GM19025 (cell line): ENCODE results near the gene NTRK2.

Experiments used
- ATAC-seq: cut with Tn5 transposase; IDR thresholded peaks from one replicate; pipeline ENCODE4 v1.9.1; 2021; ENCODE audit warnings: mild to moderate bottlenecking, low read depth, moderate library complexity; ENCODE audit not compliant: unreplicated experiment

NTRK2 gene

GRCh38 chr9:84955971-84956370 lies 286.4 kb downstream of the NTRK2 start:
- no peak for ATAC-seq

DNA sequence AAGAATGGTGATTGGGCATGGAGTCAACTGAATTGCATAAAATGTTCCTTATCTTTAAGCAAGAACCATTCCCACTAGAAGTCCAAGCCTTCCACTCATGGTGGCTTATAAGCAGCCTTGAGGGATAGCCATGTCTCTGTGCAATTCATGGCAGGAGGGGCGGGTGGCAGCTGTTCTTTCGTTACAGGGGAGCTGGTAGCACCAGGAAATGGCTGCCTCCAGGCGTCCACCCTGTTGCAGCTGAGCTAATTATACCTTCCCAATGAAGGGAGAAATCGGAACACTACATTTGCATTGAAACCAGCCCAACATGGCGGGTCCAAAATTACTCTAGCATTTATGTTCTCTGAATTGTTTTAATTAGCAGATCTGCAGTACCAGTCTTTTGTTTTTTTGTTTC lies 289.8 kb downstream of the NTRK2 start:
- ATAC-seq: no peak

DNA sequence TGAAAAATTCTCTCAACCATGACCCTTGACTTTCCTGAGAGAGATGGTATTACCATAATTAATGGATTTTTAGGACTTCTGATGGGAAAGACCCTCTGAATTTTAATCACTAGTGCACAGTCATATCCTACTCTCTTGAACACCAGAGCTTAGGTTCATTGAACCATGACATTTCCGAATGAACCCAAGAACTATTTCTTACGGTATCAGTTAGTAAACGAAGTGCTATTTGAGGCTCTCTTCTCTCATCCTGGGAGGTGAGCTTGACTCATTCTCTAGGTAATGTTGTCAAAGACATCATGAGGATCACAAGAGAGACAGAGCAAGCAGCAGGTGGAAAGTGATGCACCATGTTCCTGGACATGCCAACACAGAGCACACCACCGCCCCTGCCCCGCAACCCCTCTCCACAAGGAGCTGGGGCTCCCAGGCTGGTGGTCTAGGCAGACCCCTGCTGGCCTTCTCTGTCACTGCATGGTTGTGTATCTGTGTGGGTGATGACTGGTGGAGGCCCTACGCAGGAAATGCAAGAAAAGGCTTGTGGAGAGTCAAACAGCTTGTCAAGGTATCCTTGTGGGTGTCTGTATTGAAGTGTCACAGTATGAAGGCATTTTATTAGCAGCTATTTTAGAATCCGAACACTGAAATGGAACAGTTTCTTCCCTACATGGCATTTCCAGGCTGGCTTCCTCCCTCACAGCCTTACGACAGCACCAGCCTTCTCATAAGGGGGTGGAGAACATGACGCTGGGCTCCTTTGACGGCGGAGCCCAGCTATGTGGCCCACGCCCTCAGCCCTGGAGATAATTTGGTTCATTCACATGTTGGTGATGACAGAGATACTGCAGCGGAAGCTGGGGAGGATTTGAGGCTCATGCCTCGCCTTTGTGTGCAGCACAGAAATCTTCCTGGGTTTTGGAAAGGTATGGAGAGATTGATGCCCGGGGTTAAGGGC lies 297.6 kb downstream of the NTRK2 start:
- ATAC-seq: no peak

- no peak for ATAC-seq
Measured at GRCh38 chr9:84969084-84969483, 299.6 kb downstream of the NTRK2 start.

GRCh38 chr9:84969736-84970135 lies 300.2 kb downstream of the NTRK2 start:
- no peak for ATAC-seq

DNA sequence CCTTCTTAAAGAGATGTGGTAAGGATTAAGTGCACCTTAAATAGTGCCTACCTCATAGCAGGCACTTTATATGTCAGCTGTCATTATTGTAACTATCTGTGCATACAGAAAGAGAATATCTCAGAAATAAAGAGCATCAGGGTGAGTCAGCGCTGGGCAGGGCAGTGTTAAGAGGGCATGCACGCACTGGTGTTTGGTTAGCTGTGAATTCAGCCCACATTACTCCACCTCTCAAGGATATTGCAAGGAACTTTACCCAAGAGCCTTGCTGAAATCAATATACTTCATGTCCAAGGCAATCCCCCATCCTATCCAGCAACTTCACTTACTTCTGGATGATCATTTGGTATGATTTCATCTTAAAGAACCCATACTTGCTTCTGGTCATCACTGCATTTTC lies 300.9 kb downstream of the NTRK2 start:
- no peak for ATAC-seq

GRCh38 chr9:84971571-84971970 lies 302.0 kb downstream of the NTRK2 start:
- ATAC-seq: no peak

DNA sequence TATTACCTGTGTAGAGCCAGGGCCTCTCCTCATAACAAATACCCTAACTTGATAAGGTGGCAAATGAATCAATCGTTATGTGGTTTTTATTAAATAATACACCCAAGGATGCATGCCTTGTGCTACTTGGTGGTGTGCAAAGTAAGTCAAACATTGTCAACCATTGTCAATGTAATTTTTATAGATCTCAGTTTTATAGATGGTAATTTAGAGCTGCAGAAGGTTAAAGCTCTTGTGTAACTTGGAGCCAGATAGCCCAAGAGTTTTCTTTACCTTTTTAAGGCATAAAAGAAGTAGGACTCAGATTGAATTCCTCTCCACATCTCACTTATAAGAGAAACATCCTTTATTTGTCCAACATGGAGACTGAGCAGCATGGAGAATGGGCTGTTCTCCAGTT lies 304.7 kb downstream of the NTRK2 start:
- no peak for ATAC-seq

GRCh38 chr9:84974855-84975254 lies 305.3 kb downstream of the NTRK2 start:
- ATAC-seq: no peak

DNA sequence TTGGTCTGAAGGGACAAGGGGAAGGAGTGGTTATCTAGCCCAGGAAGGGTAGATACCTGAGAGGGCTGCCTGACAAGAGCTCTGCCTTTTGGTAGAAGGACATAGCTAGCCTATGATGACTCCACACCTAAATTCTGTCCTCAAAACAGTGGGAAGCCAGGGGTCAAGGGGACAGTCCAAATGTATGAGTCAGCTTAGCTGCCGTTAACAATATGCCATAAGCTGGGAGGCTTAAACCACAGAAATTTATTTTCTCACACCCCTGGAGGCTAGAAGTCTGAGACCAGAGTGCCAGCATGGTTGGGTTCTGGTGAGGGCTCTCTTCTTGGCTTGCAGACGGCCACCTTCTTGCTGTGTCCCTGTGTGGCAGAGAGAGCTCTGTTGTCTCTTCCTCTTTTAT lies 306.4 kb downstream of the NTRK2 start:
- no peak for ATAC-seq

DNA sequence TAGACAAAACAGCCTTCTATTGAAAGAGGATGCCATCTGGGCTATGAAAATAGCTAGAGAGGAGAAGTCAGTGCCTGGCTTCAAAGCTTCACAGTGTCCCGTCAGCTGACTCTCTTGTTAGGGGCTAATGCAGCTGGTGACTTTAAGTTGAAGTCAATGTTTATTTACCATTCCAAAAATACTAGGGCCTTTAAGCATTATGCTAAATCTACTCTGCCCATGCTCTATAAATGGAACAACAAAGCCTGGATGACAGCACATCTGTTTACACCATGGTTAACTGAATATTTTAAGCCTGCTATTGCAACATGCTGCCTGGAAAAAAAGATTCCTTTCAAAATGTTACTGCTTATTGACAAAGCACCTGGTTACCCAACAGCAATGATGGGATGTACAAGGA lies 309.1 kb downstream of the NTRK2 start:
- no peak for ATAC-seq

GRCh38 chr9:84983749-84984148 lies 314.2 kb downstream of the NTRK2 start:
- no peak for ATAC-seq

- no peak for ATAC-seq
Measured at GRCh38 chr9:84988621-84989020, 319.1 kb downstream of the NTRK2 start.

- no peak for ATAC-seq
Measured at GRCh38 chr9:84990416-84990815, 320.9 kb downstream of the NTRK2 start.

GRCh38 chr9:84990850-84991513 lies 321.5 kb downstream of the NTRK2 start:
- no peak for ATAC-seq

- no peak for ATAC-seq
Measured at GRCh38 chr9:84991514-84991870, 322.0 kb downstream of the NTRK2 start.

GRCh38 chr9:84992381-84992780 lies 322.9 kb downstream of the NTRK2 start:
- no peak for ATAC-seq

- ATAC-seq: no peak
Measured at GRCh38 chr9:84993105-84993504, 323.6 kb downstream of the NTRK2 start.

GRCh38 chr9:84996029-84996428 lies 326.5 kb downstream of the NTRK2 start:
- ATAC-seq: no peak

DNA sequence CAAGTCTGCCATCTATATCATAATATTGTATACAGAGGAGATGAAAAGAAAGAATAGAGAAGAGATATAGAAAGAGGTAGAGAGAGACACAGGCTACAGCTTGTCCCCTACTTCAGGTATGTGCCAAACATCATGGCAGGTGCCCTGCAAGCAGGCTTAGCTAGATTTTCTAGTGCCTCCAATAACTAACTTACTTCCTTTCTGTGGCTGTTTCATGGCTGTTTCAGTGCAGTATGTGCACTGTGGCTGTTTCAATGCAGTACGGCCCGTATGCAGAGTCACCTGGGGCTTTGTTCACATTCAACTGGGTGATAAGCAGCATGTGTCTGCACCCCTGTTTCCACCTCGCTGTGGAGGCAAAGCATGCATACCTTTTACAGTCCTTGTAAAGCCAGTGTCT lies 327.2 kb downstream of the NTRK2 start:
- no peak for ATAC-seq

GRCh38 chr9:84997472-84997871 lies 327.9 kb downstream of the NTRK2 start:
- ATAC-seq: no peak

DNA sequence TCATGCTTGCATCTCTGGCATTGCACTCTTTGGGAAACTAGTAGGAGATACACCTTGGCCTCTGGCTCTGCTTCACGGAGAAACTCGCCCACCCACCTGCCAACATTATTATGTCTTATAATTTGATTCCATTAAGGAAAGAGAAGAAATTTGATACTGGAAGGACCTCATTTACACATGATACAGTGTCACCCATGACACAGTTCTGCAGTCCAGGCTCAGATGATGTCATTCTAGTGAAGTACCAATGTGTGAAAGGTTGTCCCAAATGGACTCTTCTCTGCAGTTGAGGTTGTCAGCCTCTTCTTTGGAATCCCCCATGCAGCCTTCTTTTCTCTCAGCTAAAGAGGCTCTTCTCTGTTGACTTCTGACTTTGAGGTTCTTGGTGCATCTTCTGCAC lies 329.1 kb downstream of the NTRK2 start:
- no peak for ATAC-seq
